Measurements from ENCODE around the gene SASH1.

DNA sequence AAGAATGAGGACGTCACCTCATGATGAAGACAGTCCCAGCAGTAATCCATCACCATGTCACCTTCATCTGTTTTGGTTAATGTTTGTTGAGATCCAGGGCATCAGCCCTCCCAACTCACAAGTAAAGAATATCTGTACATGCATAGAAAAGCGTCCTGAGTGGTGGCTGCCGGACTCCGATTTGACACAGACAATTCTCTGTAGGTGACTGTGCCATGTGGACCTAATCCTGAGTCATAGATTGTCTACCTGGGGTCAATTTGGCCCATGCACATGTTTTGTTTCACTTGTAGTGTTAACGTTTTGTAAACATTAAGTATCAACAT is 235.8 kb downstream of the SASH1 start:
- TF ChIP-seq, protein P1, sequence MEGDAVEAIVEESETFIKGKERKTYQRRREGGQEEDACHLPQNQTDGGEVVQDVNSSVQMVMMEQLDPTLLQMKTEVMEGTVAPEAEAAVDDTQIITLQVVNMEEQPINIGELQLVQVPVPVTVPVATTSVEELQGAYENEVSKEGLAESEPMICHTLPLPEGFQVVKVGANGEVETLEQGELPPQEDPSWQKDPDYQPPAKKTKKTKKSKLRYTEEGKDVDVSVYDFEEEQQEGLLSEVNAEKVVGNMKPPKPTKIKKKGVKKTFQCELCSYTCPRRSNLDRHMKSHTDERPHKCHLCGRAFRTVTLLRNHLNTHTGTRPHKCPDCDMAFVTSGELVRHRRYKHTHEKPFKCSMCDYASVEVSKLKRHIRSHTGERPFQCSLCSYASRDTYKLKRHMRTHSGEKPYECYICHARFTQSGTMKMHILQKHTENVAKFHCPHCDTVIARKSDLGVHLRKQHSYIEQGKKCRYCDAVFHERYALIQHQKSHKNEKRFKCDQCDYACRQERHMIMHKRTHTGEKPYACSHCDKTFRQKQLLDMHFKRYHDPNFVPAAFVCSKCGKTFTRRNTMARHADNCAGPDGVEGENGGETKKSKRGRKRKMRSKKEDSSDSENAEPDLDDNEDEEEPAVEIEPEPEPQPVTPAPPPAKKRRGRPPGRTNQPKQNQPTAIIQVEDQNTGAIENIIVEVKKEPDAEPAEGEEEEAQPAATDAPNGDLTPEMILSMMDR (IDR thresholded peaks at IDR 0.05; ENCODE audit: low read length) = no peak
- TF ChIP-seq EZH2 (IDR thresholded peaks at IDR 0.05; ENCODE audit: borderline replicate concordance, low read length) = no peak
